ENCODE data around the gene HS6ST3.

Gene HS6ST3

GRCh38 chr13:96490496-96490989, 400.6 kb downstream of the HS6ST3 start:
- no peak overlapping the region for H3K4me3 ChIP-seq (ENCODE audit: control insufficient read depth, low read depth, low read length)
- TF ChIP-seq, protein P1, sequence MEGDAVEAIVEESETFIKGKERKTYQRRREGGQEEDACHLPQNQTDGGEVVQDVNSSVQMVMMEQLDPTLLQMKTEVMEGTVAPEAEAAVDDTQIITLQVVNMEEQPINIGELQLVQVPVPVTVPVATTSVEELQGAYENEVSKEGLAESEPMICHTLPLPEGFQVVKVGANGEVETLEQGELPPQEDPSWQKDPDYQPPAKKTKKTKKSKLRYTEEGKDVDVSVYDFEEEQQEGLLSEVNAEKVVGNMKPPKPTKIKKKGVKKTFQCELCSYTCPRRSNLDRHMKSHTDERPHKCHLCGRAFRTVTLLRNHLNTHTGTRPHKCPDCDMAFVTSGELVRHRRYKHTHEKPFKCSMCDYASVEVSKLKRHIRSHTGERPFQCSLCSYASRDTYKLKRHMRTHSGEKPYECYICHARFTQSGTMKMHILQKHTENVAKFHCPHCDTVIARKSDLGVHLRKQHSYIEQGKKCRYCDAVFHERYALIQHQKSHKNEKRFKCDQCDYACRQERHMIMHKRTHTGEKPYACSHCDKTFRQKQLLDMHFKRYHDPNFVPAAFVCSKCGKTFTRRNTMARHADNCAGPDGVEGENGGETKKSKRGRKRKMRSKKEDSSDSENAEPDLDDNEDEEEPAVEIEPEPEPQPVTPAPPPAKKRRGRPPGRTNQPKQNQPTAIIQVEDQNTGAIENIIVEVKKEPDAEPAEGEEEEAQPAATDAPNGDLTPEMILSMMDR (IDR thresholded peaks at IDR 0.05; ENCODE audit: control insufficient read depth, insufficient read depth, low read depth, low read length, missing control alignments): no peak
- DNase-seq (ENCODE audit: low read depth): no peak

DNA sequence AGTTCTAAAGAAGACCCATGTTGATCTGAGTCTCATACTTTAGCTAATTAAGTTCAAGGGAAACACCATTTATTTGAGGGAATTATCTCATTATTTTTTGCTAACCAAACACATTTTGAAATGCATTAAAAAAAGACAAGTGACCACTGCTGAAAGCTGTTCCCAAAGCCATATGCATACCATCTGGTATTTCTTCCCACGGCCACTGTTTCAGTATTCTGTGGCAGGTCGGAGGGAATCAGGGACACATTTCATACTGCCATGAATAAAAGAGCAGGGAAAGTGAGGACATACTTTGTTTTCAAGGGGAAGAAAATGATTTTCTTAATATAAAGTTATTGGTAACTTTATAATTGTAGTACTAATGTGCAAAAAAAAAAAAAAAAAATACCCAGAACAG, 401.2 kb downstream of the HS6ST3 start:
- TF ChIP-seq, protein P1 (IDR thresholded peaks at IDR 0.05; ENCODE audit: control insufficient read depth, insufficient read depth, low read depth, low read length, missing control alignments): no peak
- DNase-seq (ENCODE audit: low read depth): no peak
- H3K4me3 ChIP-seq (ENCODE audit: control insufficient read depth, low read depth, low read length): no peak overlapping the region

GRCh38 chr13:96492766-96493165, 402.9 kb downstream of the HS6ST3 start:
- TF ChIP-seq, protein P1 (IDR thresholded peaks at IDR 0.05; ENCODE audit: control insufficient read depth, insufficient read depth, low read depth, low read length, missing control alignments): no peak
- H3K4me3 ChIP-seq (ENCODE audit: control insufficient read depth, low read depth, low read length): no peak overlapping the region
- DNase-seq (ENCODE audit: low read depth): no peak

- H3K4me3 ChIP-seq (ENCODE audit: control insufficient read depth, low read depth, low read length): no peak overlapping the region
- TF ChIP-seq, protein P1 (IDR thresholded peaks at IDR 0.05; ENCODE audit: control insufficient read depth, insufficient read depth, low read depth, low read length, missing control alignments): no peak
- no peak for DNase-seq (ENCODE audit: low read depth)
Observed at GRCh38 chr13:96499656-96500055, 409.7 kb downstream of the HS6ST3 start.

GRCh38 chr13:96500953-96501352, 411.0 kb downstream of the HS6ST3 start:
- no peak overlapping the region for H3K4me3 ChIP-seq (ENCODE audit: control insufficient read depth, low read depth, low read length)
- TF ChIP-seq, protein P1 (IDR thresholded peaks at IDR 0.05; ENCODE audit: control insufficient read depth, insufficient read depth, low read depth, low read length, missing control alignments): no peak
- DNase-seq (ENCODE audit: low read depth): no peak

DNA sequence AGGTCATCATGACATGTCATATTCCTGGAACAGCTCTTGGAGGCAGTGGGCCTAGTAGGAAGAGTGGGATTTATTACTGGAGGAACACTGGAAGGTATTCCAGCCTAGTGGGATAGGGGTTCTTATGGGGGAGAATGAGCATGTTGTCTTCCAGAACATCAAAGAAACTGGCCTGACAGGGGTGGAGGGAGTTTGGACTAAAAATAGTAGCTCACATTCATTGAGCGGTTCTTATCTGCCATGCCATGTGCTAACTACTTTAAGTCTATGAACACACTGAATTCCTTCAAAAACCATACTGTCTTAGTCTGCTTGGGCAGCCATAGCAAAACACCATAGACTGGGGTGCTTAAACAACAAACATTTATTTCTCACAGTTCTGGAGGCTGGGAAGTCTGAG, 413.6 kb downstream of the HS6ST3 start:
- TF ChIP-seq, protein P1 (IDR thresholded peaks at IDR 0.05; ENCODE audit: control insufficient read depth, insufficient read depth, low read depth, low read length, missing control alignments): no peak
- no peak overlapping the region for H3K4me3 ChIP-seq (ENCODE audit: control insufficient read depth, low read depth, low read length)

GRCh38 chr13:96511587-96511986, 421.7 kb downstream of the HS6ST3 start:
- TF ChIP-seq, protein P1 (IDR thresholded peaks at IDR 0.05; ENCODE audit: control insufficient read depth, insufficient read depth, low read depth, low read length, missing control alignments): no peak
- H3K4me3 ChIP-seq (ENCODE audit: control insufficient read depth, low read depth, low read length): no peak overlapping the region
- no peak for DNase-seq (ENCODE audit: low read depth)

More for the DNA sequence above, 413.6 kb downstream of the HS6ST3 start:
- no peak for DNase-seq (ENCODE audit: low read depth)
